Tibial nerve (tissue), 4 donors: ENCODE data around the gene CLCN2.

ENCODE experiments used
- EP300 ChIP-seq, 2 donors: sonication (generic); formaldehyde crosslinking; IDR thresholded peaks; one replicate each; pipeline ENCODE4 v1.6.1; 2017; ENCODE audit warnings: antibody characterized with exemption in 2 of 2, mild to moderate bottlenecking in 1 of 2
- POLR2A ChIP-seq, 2 donors: fragments of 450-650 bp; IDR thresholded peaks; one replicate each; pipeline ENCODE4 v1.6.1; 2017; ENCODE audit warnings: antibody characterized with exemption in 2 of 2, mild to moderate bottlenecking in 2 of 2, moderate library complexity in 2 of 2
- TF ChIP-seq, protein P1 (sequence below), 5 experiments: fragments of 200-600 bp in 3 of 5; fragments of 450-650 bp in 2 of 5; sonication (generic) in 3 of 5; IDR thresholded peaks; one replicate each; pipeline ENCODE4 v1.5.1; 2016 to 2019; ENCODE audit warnings: antibody characterized with exemption in 5 of 5, mild to moderate bottlenecking in 3 of 5, moderate library complexity in 2 of 5

DNA sequence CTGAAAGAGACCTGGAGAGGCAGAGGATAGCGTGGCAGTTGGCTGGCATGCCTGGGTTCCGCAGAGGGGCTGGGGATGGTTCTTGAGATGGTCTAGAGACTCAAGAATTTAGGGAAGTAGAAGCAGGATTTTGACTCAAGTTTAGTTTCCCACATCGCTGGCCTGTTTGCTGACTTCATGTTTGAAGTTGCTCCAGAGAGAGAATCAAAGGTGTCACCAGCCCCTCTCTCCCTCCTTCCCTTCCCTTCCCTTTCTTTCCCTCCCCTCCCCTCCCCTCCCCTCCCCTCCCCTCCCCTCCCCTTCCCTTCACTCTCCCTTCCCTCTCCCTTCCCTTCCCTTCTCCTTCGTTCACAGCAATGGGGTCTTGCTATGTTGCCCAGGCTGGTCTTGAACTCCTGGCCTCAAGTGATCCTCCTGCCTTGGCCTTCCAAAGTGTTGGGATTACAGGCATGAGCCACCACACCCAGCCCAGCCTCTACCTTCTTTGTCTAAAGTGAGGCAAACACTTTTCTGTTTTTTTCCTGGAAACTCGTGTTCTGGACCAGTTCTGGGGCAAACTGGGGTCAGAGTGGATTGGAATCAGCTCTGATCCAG is 28.6 kb upstream of the CLCN2 start:
- TF ChIP-seq, protein P1, sequence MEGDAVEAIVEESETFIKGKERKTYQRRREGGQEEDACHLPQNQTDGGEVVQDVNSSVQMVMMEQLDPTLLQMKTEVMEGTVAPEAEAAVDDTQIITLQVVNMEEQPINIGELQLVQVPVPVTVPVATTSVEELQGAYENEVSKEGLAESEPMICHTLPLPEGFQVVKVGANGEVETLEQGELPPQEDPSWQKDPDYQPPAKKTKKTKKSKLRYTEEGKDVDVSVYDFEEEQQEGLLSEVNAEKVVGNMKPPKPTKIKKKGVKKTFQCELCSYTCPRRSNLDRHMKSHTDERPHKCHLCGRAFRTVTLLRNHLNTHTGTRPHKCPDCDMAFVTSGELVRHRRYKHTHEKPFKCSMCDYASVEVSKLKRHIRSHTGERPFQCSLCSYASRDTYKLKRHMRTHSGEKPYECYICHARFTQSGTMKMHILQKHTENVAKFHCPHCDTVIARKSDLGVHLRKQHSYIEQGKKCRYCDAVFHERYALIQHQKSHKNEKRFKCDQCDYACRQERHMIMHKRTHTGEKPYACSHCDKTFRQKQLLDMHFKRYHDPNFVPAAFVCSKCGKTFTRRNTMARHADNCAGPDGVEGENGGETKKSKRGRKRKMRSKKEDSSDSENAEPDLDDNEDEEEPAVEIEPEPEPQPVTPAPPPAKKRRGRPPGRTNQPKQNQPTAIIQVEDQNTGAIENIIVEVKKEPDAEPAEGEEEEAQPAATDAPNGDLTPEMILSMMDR (IDR thresholded peaks at IDR 0.05) = no peak
- TF ChIP-seq POLR2A (IDR thresholded peaks at IDR 0.05) = no peak
- no peak for TF ChIP-seq EP300 (IDR thresholded peaks at IDR 0.05)
